Measurements from ENCODE around the gene PAMR1. TPM values are rescaled to one million over a fixed set of nuclear protein-coding genes. Genes with fewer than 3 reads are reported as not detected.

PAMR1 gene
- total and polyA plus RNA-seq, 2 donors (not counting 3 experiments of a cell fraction or from before 2014, with no cell fraction given), result not detected

DNA sequence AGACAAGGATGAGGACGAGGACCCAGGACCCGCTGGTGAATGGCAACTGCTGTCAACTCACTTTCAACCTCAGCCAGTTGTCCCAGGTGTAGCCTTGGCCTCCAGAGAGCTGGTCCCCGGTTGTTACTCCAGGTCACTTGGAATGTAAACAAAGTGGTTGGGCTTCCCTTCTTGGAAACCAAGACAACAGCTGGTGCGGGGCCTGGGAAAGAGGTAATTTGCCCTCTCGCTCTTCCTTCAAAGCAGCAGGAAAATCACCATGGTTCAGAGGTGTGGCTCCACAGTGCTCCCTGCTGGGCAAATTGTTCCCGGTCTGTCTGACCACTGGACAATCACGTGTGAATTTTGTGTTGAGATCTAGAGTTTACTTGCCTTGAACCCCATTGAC lies 121.0 kb downstream of the PAMR1 start:
- DNase-seq (ENCODE audit: low read depth, low spot score), result peak; percentile 25
- dilution Hi-C loops (cut with MboI; ENCODE audit: extremely low pct_ligation_motif_present, low sequenced_read_pairs) (no loop called here), intact Hi-C loops (cut with micrococcal nuclease) (no loop called here)
- no peak for TF ChIP-seq EZH2 (IDR thresholded peaks at IDR 0.05; ENCODE audit: borderline replicate concordance, low read depth, low read length, severe bottlenecking)
- TF ChIP-seq, protein P1, sequence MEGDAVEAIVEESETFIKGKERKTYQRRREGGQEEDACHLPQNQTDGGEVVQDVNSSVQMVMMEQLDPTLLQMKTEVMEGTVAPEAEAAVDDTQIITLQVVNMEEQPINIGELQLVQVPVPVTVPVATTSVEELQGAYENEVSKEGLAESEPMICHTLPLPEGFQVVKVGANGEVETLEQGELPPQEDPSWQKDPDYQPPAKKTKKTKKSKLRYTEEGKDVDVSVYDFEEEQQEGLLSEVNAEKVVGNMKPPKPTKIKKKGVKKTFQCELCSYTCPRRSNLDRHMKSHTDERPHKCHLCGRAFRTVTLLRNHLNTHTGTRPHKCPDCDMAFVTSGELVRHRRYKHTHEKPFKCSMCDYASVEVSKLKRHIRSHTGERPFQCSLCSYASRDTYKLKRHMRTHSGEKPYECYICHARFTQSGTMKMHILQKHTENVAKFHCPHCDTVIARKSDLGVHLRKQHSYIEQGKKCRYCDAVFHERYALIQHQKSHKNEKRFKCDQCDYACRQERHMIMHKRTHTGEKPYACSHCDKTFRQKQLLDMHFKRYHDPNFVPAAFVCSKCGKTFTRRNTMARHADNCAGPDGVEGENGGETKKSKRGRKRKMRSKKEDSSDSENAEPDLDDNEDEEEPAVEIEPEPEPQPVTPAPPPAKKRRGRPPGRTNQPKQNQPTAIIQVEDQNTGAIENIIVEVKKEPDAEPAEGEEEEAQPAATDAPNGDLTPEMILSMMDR (IDR thresholded peaks at IDR 0.05; ENCODE audit: extremely low read depth in 1 of 2, insufficient read depth in 1 of 2, low read depth in 1 of 2, low read length in 2 of 2), result peak; percentile 51 to 52
- Histone ChIP-seq H2AFZ (ENCODE audit: low read depth, low read length) (no peak overlapping the region), H3K4me1 (ENCODE audit: control insufficient read depth, extremely low read depth, insufficient read depth, low read length) (no peaks in the 10 kb centered on the region), H3K9me3 (replicated peaks; ENCODE audit: control insufficient read depth, insufficient read depth, low read length) (no peaks in the 10 kb centered on the region), H3K27ac (ENCODE audit: insufficient read depth, low read depth, low read length) (no peak overlapping the region), H3K79me2 (ENCODE audit: control insufficient read depth, insufficient read depth, low read length) (no peaks in the 10 kb centered on the region), H3K36me3 (ENCODE audit: control insufficient read depth in 2 of 2, extremely low read depth in 1 of 2, insufficient read depth in 2 of 2, low read length in 2 of 2) (no peaks in the 10 kb centered on the region), H3K27me3 (ENCODE audit: control insufficient read depth in 2 of 2, insufficient read depth in 2 of 2, low read length in 2 of 2) (peaks cover 5 to 19% of the 10 kb centered on the region in 2 experiments), H4K20me1 (replicated peaks; ENCODE audit: control insufficient read depth, extremely low read depth, insufficient read depth, low read length) (no peaks in the 10 kb centered on the region), H3K4me3 (replicated peaks in 1 of 3; ENCODE audit: insufficient read depth in 1 of 3, low read depth in 1 of 3, low read length in 3 of 3) (no peak overlapping the region), H3K9ac (replicated peaks; ENCODE audit: extremely low read depth, insufficient read depth, low read length) (no peak overlapping the region), H3K9me1 (replicated peaks; ENCODE audit: control insufficient read depth, extremely low read depth, insufficient read depth, low read length) (no peaks in the 10 kb centered on the region), H3K4me2 (ENCODE audit: insufficient read depth, low read length) (no peak overlapping the region)
- POLR2A ChIA-PET, result no interaction called here
- peak; percentile 67 for FAIRE-seq
- CTCF ChIA-PET, result interaction anchor here (0.8 to 2.0 kb wide), 8 partner anchors 11 to 818 kb away, joined by 3 to 10 read pairs (median 4); no protein-coding TSS in a partner anchor
- no TSS peak for BruUV-seq (replicated peaks)

DNA sequence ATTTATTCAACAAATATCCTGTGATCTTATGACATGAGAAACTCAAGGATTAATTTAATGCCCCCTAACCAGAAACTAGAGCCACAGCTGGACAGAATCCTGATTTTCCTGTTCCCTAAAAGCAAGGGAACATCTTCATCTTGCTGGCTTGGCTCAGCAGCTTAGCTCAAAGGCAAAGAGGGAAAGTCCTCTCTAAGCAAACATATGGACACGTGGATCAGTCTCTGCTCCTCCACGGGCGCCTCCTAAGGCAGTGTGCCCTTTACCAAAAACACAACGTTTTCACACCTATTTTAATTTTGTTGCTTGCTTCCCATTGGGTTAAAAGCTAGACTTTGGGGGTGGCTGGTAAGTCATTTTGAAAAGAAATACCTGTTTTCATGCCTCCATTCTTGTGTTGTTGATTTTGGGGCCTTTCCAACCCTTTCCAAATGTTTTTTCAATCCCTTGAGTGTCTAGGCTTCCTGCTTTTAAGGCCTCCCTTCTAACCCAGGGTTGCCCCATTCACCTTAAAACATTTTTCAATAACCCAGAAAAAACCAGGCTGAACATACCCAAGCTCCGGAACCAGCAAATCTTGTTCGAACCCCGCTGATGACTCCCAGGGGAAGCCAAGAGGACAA lies 121.5 kb downstream of the PAMR1 start:
- DNase-seq (ENCODE audit: low read depth, low spot score) (no peak), FAIRE-seq (no peak)
- Histone ChIP-seq H3K9me1 (replicated peaks; ENCODE audit: control insufficient read depth, extremely low read depth, insufficient read depth, low read length) (no peaks in the 10 kb centered on the region), H3K4me1 (ENCODE audit: control insufficient read depth, extremely low read depth, insufficient read depth, low read length) (no peaks in the 10 kb centered on the region), H2AFZ (ENCODE audit: low read depth, low read length) (no peak overlapping the region), H3K9me3 (replicated peaks; ENCODE audit: control insufficient read depth, insufficient read depth, low read length) (no peaks in the 10 kb centered on the region), H3K4me2 (ENCODE audit: insufficient read depth, low read length) (no peak overlapping the region), H3K4me3 (replicated peaks in 1 of 3; ENCODE audit: insufficient read depth in 1 of 3, low read depth in 1 of 3, low read length in 3 of 3) (no peak overlapping the region), H4K20me1 (replicated peaks; ENCODE audit: control insufficient read depth, extremely low read depth, insufficient read depth, low read length) (no peaks in the 10 kb centered on the region), H3K9ac (replicated peaks; ENCODE audit: extremely low read depth, insufficient read depth, low read length) (no peak overlapping the region), H3K27me3 (ENCODE audit: control insufficient read depth in 2 of 2, insufficient read depth in 2 of 2, low read length in 2 of 2) (peaks cover 5 to 19% of the 10 kb centered on the region in 2 experiments), H3K79me2 (ENCODE audit: control insufficient read depth, insufficient read depth, low read length) (no peaks in the 10 kb centered on the region), H3K27ac (ENCODE audit: insufficient read depth, low read depth, low read length) (no peak overlapping the region), H3K36me3 (ENCODE audit: control insufficient read depth in 2 of 2, extremely low read depth in 1 of 2, insufficient read depth in 2 of 2, low read length in 2 of 2) (no peaks in the 10 kb centered on the region)
- ChIA-PET CTCF (interaction anchor here (0.8 to 2.0 kb wide), 7 partner anchors 10 to 818 kb away, joined by 3 to 10 read pairs (median 3); no protein-coding TSS in a partner anchor), POLR2A (no interaction called here)
- no TSS peak for BruUV-seq (replicated peaks)
- dilution Hi-C loops (cut with MboI; ENCODE audit: extremely low pct_ligation_motif_present, low sequenced_read_pairs) (no loop called here), intact Hi-C loops (cut with micrococcal nuclease) (no loop called here)
- TF ChIP-seq, protein P2, sequence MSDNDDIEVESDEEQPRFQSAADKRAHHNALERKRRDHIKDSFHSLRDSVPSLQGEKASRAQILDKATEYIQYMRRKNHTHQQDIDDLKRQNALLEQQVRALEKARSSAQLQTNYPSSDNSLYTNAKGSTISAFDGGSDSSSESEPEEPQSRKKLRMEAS (IDR thresholded peaks at IDR 0.05; ENCODE audit: insufficient read depth, insufficient read length), result no peak
- TF ChIP-seq GATA2 (IDR thresholded peaks at IDR 0.05; ENCODE audit: insufficient read depth, insufficient read length, low read depth, low read length) (no peak), FOS (IDR thresholded peaks at IDR 0.05; ENCODE audit: borderline replicate concordance, insufficient read depth, low read length) (no peak), JUN (IDR thresholded peaks at IDR 0.05; ENCODE audit: borderline replicate concordance, insufficient read depth, insufficient read length, low read depth) (no peak), POLR2A (IDR thresholded peaks at IDR 0.05; ENCODE audit: low read depth, low read length) (no peak), POLR2AphosphoS5 (IDR thresholded peaks at IDR 0.05; ENCODE audit: insufficient read depth, low read depth, low read length) (no peak), EZH2 (IDR thresholded peaks at IDR 0.05; ENCODE audit: borderline replicate concordance, low read depth, low read length, severe bottlenecking) (no peak), MYC (IDR thresholded peaks at IDR 0.05; ENCODE audit: low read depth, low read length) (no peak)
- TF ChIP-seq, protein P1 (IDR thresholded peaks at IDR 0.05; ENCODE audit: extremely low read depth in 1 of 2, insufficient read depth in 1 of 2, low read depth in 1 of 2, low read length in 2 of 2), result no peak
